Kidney (tissue), 14 donors: ENCODE results near the gene ZDHHC3. TPM values are rescaled to one million over a fixed set of nuclear protein-coding genes. Genes with fewer than 3 reads are reported as not detected.

Source experiments
- DNase-seq, 5 donors: peaks; one replicate each; pipeline ENCODE4 v3.0.0-alpha.2; 2013 to 2020
- FAIRE-seq: peaks from 2 replicates; lab custom pipeline; 2012; peaks lifted over from hg19 to GRCh38; lab: Jason Lieb, UNC
- H3K27ac ChIP-seq, 2 donors: one replicate each; pipeline ENCODE4 v1.7.0; 2013; ENCODE audit warnings: low read depth in 2 of 2, low read length in 2 of 2, inconsistent platforms in 1 of 2
- H3K27me3 ChIP-seq: one replicate; pipeline ENCODE4 v1.7.1; 2013; ENCODE audit warnings: low read length, inconsistent platforms; ENCODE audit not compliant: control insufficient read depth, insufficient read depth
- H3K36me3 ChIP-seq, 3 donors: one replicate each; pipeline versions ENCODE4 v1.7.0 to v1.7.1; 2013; ENCODE audit warnings: low read length in 3 of 3, control low read depth in 1 of 3, inconsistent platforms in 1 of 3; ENCODE audit not compliant: insufficient read depth in 3 of 3, control insufficient read depth in 2 of 3
- H3K4me1 ChIP-seq, 3 donors: one replicate each; pipeline versions ENCODE4 v1.7.0 to v1.7.1; 2013; ENCODE audit warnings: low read length in 3 of 3, inconsistent platforms in 1 of 3, low read depth in 1 of 3; ENCODE audit not compliant: control insufficient read depth in 2 of 3, insufficient read depth in 2 of 3
- H3K4me3 ChIP-seq, 3 donors: one replicate each; pipeline versions ENCODE4 v1.7.0 to v1.8.1; 2013; ENCODE audit warnings: low read length in 3 of 3, control low read depth in 1 of 3, inconsistent platforms in 1 of 3
- H3K9ac ChIP-seq, 3 donors: one replicate each; pipeline versions ENCODE4 v1.7.0 to v1.7.1; 2013; ENCODE audit warnings: low read length in 3 of 3, control low read depth in 1 of 3, inconsistent platforms in 1 of 3
- H3K9me3 ChIP-seq, 3 donors: one replicate each; pipeline versions ENCODE4 v1.7.0 to v1.7.1; 2013; ENCODE audit warnings: low read length in 3 of 3, control low read depth in 1 of 3, inconsistent platforms in 1 of 3; ENCODE audit not compliant: control insufficient read depth in 2 of 3, insufficient read depth in 1 of 3
- intact Hi-C: fragments of 100-400 bp; cut with DNase I; formaldehyde crosslinking; loops from one replicate; pipeline ENCODE4 v1.11.1; 2022
- polyA plus RNA-seq: library from polyadenylated mRNA; stranded (reverse); fragments of 350-450 nt; fragmentation: Illumina TruSeq; extraction: RNeasy Lipid Tissue Mini Kit (QIAGEN cat#74804); gene quantifications from one replicate; pipeline ENCODE4 v1.2.3, GENCODE V29; 2014; ENCODE audit warnings: low read depth, low replicate concordance; ENCODE audit not compliant: insufficient read depth
- total RNA-seq: library from RNA; stranded (reverse); fragmentation: NEBNext Ultra II Directional; extraction: Animal tissue kit (Norgen Biotek cat#: 25700); gene quantifications from one replicate; pipeline ENCODE4 v1.2.1, GENCODE V29; 2021
- TF ChIP-seq, protein P1 (sequence below): IDR thresholded peaks from 3 replicates; pipeline ENCODE4 v1.5.1; 2012; ENCODE audit warnings: mild to moderate bottlenecking, moderate library complexity, borderline replicate concordance; ENCODE audit not compliant: insufficient read depth; ENCODE audit errors: extremely low read depth
- donor health status: control.
- donor health status: control.
- donor health status: control.
- donor health status: control.
- donor health status: control.
- donor health status: DM: yes; HTN: yes; CAD: no.
- donor health status: Normal renal cell carcinoma (clear cell type).

ZDHHC3 gene
- total and polyA plus RNA-seq, 2 donors from 2014 or later, result 60.2 to 71.5 TPM

GRCh38 chr3:44955917-44956316 lies 20.1 kb downstream of the ZDHHC3 start:
- Histone ChIP-seq H3K9ac (no peak overlapping the region), H3K27ac (no peak overlapping the region), H3K36me3 (peaks cover 0 to 18% (median 6%) of the 10 kb centered on the region in 3 donors), H3K4me3 (no peak overlapping the region), H3K27me3 (no peaks in the 10 kb centered on the region), H3K4me1 (peaks cover 0 to 2% (median 0%) of the 10 kb centered on the region in 3 donors), H3K9me3 (no peaks in the 10 kb centered on the region)
- intact Hi-C loops, result no loop called here
- DNase-seq (no peak), FAIRE-seq (no peak)
- TF ChIP-seq, protein P1, sequence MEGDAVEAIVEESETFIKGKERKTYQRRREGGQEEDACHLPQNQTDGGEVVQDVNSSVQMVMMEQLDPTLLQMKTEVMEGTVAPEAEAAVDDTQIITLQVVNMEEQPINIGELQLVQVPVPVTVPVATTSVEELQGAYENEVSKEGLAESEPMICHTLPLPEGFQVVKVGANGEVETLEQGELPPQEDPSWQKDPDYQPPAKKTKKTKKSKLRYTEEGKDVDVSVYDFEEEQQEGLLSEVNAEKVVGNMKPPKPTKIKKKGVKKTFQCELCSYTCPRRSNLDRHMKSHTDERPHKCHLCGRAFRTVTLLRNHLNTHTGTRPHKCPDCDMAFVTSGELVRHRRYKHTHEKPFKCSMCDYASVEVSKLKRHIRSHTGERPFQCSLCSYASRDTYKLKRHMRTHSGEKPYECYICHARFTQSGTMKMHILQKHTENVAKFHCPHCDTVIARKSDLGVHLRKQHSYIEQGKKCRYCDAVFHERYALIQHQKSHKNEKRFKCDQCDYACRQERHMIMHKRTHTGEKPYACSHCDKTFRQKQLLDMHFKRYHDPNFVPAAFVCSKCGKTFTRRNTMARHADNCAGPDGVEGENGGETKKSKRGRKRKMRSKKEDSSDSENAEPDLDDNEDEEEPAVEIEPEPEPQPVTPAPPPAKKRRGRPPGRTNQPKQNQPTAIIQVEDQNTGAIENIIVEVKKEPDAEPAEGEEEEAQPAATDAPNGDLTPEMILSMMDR, result no peak

DNA sequence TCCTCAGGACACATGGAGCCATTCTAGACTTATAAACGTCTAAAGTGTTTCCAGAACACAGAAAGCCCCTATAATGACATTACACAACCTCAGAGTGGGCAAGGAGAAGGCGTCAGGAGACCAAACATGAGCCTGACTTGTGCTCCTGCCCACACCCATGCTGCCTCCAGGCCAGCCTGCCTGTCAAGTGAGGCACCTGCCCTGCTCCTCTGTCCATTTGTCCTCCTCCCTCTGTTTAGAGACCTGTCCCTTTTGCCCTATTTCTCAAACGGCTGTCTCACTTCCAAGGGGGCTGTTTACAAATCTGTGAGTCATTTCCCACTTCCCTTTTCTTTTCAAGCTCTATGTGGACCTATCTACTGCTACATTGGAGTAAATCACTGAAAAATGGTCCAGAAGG lies 21.0 kb downstream of the ZDHHC3 start:
- no peak overlapping the region for H3K4me3 ChIP-seq
- DNase-seq (no peak), FAIRE-seq (no peak)
- intact Hi-C loops, result no loop called here
- no peaks in the 10 kb centered on the region for H3K9me3 ChIP-seq
- H3K27ac ChIP-seq, result no peak overlapping the region
- H3K27me3 ChIP-seq, result no peaks in the 10 kb centered on the region
- H3K4me1 ChIP-seq, result no peaks in the 10 kb centered on the region
- no peak overlapping the region for H3K9ac ChIP-seq
- TF ChIP-seq, protein P1, result no peak
- peaks cover 0 to 18% (median 6%) of the 10 kb centered on the region in 3 donors for H3K36me3 ChIP-seq

- TF ChIP-seq, protein P1, result no peak
- no peaks in the 10 kb centered on the region for H3K4me1 ChIP-seq
- DNase-seq (no peak), FAIRE-seq (no peak)
- H3K27ac ChIP-seq, result no peak overlapping the region
- no peak overlapping the region for H3K4me3 ChIP-seq
- no peaks in the 10 kb centered on the region for H3K27me3 ChIP-seq
- peaks cover 0 to 18% (median 6%) of the 10 kb centered on the region in 3 donors for H3K36me3 ChIP-seq
- H3K9me3 ChIP-seq, result no peaks in the 10 kb centered on the region
- H3K9ac ChIP-seq, result no peak overlapping the region
- intact Hi-C loops, result no loop called here
Measured at GRCh38 chr3:44954304-44954703, 21.7 kb downstream of the ZDHHC3 start.

DNA sequence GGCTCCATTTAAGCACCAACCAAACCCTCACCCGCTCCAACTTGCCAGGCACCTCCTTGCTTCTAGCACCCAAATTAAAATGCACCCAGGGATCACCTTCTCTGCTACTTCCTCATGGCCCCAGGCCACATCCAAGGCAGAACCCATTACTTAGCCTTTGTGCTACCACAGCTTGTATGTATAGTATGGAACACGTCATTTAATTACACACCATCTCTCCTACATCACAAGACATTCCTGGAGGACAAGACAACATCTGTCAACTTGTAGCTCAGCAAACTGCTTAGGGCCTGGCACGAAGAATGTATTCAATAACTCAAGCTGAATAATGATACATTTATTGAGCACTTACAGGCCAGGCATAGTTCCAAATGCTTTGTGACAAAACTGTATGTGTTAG lies 23.3 kb downstream of the ZDHHC3 start:
- no peaks in the 10 kb centered on the region for H3K27me3 ChIP-seq
- no peak overlapping the region for H3K27ac ChIP-seq
- intact Hi-C loops, result no loop called here
- FAIRE-seq (no peak), DNase-seq (no peak)
- no peak overlapping the region for H3K4me3 ChIP-seq
- no peaks in the 10 kb centered on the region for H3K4me1 ChIP-seq
- H3K9me3 ChIP-seq, result no peaks in the 10 kb centered on the region
- peaks cover 0 to 12% (median 4%) of the 10 kb centered on the region in 3 donors for H3K36me3 ChIP-seq
- TF ChIP-seq, protein P1, result no peak
- H3K9ac ChIP-seq, result no peak overlapping the region
